Activated T-cell treated with anti-CD3 and anti-CD28 coated beads, Interleukin-2, amount 50 U/mL, for 1 hour (primary cell): ENCODE measurements around the gene CYFIP1.

Source experiments
- DNase-seq: peaks from one replicate; pipeline ENCODE4 v3.0.0-alpha.2; 2020

CYFIP1 gene

DNA sequence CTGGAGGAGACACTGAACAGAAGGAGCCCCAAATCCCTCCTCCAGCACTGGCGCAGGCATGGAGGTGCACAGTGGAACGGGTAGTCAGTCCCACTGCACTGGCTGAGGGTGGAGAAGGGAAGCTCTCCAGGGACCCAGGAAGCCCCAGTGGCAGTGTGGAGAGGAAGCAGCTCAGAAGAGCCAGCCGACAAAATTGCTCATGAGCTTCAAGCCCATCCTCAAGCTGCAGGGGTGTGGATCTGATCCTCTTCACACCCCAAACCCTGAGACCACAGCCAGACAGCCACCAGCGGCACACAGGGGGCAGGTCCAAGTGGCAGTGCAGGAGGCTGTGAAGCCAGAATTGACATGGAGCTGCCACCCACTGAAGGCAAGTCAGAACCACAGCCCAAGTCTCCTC is 32.1 kb downstream of the CYFIP1 start:
- DNase-seq = no peak

DNA sequence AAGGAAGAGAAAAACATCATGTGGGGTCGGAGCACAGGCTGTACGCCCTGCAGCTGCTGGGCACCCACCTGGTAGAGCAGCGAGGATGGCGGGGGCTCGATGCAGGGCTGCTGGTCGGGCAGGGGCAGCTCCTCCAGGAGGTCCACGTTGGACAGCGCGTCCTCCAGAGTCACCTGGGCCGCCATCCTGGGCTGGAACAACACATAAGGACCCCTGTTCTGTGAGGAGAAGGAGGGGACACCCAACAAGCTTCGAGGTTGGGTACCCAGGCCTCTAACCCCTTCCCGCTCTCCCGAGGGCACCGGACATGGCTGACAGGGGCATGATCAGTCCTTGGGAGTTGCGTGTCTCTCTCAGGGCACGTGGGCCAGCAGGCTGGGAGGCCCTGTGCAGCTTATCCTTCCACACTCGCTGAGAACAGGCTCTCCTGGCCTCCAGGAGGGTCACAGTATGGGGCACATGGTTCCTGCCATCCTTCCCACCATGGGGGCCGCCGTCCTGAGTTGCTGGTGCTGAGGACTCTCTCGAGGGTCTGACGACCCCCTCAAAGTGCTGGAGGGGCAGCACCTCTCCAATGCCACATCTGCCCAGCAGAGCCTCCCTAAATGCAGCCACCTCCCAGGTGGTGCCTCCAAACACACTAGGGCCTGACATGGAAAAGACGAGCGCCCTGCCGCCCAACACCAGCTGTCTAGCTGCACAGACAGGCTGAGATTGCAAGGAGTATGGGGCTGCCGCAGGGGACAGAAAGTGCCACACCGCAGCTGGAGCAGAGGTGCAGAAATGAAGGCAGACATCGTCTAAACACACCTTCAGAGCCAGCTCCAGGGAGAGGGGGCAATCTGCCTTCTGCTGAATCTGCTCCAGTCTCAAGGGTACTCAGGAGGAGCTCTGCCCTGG is 32.8 kb downstream of the CYFIP1 start:
- DNase-seq = no peak

- no peak for DNase-seq
Observed at GRCh38 chr15:22945071-22945470, 35.1 kb downstream of the CYFIP1 start.

- no peak for DNase-seq
Observed at GRCh38 chr15:22944651-22945050, 35.5 kb downstream of the CYFIP1 start.

GRCh38 chr15:22942877-22943276 is 37.3 kb downstream of the CYFIP1 start:
- no peak for DNase-seq

DNA sequence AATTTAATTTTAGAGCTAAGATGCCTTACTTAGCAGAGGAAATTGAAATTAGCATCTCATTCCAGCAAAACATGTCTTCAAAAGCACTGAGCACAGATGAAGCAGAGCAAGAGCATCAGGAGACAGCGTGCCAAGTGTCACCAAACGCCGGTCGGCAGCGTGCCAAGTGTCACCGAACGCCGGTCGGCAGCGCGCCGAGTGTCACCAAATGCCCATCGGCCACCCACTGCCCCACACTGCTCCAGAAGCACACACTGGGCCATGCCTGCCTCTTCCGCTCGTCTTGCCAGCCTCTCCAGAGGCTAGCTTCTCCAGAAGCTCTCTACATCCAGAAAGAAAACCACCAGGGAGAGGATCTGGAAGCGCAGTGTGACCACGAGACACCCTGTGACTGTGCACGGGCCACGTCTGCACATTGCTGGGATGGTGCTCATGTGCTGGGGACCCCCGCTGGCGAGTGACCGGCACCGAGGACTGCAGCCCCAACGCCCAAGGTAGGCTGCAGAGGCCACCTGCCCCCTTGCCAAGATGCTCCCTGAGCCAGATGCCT is 37.8 kb downstream of the CYFIP1 start:
- no peak for DNase-seq

DNA sequence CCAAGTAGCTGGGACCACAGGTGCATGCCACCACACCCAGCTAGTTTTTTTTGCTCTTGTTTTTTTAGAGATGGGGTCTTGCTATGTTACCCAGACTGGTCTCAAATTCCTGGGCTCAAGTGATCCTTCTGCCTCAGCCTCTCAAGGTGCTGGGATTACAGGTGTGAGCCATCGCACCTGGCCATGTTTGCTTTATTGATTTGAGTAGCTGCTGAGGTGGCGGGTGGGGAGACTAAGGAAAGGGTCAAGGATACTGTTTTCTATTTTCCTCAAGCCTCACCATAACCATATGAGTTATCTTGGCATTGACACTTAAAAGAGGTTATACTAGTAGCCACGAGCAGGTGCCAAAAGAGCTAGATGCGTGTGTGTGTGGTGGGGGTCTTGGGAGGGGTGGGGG is 39.0 kb downstream of the CYFIP1 start:
- DNase-seq = no peak

DNA sequence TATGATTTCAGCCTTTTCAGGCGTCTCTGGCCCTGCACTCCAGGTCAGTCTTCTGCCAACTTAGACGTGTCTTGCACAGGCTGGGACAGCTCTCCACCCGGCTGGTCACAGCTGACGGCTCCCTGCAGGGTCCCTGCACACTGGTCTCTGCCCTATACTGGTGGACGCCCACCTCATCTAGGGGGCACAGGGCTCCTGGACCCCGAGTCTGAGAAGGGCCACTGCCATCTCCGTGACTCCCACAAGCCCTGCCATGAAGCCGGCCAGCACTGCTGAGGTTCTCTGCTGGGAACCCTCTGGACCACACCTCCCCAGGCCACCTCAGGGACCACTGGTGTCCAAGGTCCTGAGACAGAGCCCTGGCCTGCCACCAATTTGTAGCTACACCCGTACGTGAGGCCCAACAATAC is 40.5 kb downstream of the CYFIP1 start:
- no peak for DNase-seq

DNA sequence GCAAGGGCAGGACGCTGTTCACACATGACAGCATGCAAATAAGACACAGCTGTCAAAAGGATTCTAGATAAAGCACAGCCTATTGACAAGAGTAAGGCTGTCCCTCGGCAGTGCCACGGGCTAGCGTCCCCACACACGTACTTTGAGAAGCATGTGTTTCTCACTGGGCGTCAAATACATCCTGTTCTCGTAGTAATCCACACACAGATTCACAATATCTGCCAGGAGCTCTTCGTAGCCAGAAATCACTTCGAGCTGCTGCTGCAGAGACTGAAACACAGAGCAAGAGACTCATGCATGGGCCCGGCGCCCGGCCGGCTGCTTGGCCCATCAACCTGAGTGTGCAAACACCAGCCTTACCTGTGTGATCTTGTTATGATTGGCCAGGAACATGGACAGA is 41.1 kb downstream of the CYFIP1 start:
- DNase-seq = no peak

GRCh38 chr15:22936577-22937472 is 43.3 kb downstream of the CYFIP1 start:
- no peak for DNase-seq

- DNase-seq = no peak
Observed at GRCh38 chr15:22933641-22934061, 46.5 kb downstream of the CYFIP1 start.

DNA sequence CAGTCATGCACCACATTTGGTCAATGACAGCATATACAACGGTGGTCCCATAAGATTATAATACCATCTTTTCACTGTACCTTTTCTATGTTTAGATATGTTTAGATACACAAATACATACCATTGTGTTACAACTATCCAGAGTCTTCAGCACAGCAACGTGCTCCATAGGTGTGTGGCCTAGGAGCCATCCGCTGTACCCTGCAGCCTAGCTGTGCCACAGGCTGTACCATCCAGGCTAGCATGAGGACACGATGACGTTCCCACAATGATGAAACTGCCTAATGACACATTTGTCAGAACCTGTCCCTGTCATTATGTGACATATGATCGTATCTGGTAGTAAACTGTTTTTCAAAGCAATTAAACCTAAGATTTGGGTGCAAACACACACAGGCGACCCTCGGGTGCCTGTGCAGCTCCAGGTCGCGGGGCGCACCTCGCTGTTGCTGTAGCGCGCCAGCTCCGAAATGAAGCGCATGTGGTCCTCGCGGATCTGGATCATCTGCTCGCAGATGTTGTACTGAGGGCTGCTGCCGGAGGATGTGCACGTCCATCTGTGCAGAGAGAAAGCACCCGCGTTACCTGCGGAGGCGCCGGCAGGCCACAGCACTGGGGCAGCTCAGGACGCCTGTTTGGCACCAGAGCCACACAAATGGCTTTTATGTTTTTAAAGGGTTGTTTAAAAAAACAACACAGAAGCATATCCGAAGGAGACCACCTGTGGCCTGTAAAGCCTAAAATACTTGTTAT is 48.2 kb downstream of the CYFIP1 start:
- DNase-seq = no peak

DNA sequence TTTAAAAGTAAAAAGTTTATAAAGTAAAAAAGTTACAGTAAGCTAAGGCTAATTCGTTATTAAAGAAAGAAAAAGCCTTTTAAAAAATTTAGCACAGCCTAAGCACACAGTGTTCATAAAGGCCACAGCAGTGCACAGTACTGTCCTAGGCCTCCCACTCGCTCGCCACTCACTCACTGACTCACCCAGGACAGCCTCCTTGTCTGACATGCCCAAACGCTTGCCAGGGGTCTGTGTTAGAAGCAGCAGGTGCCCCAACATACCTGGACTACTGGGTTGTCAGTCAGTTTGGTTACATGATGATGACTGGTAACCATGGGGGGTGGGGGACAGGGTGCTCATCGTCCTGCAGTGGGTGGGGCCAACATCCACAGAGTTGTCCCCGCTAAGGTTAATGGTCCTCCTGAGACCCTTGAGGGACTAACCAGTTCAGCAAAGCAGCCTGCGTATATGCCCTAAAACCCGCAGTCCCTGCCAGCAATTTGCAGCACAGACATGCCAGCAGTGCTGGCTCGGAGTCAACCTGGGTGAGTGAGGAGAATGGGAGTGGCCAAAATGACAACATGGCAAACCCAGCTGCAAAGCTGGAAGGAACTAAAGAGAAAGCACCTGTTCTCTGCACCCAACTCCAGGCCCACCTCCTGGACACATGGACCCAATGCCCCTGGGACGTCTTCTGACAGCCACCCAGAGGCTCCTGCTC is 49.2 kb downstream of the CYFIP1 start:
- no peak for DNase-seq

DNA sequence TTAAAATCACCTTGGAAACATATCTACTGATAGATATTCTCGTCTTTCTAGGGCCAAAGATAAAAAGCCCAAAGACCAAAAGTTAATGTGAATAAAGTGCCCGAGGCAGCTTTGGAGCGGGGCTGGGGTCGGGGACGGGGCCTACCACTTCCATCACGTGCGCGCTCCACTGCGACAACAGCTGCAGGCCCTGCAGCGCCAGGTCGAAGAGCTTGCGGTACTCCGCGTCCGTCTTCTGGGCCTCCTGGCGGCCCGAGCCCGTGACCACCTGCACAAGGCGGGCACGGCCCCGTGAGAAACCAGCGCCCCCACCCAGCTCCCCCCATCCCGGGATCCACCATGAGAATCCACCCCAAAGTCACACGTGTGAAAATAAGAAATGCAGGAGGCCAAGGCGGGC is 52.4 kb downstream of the CYFIP1 start:
- no peak for DNase-seq

DNA sequence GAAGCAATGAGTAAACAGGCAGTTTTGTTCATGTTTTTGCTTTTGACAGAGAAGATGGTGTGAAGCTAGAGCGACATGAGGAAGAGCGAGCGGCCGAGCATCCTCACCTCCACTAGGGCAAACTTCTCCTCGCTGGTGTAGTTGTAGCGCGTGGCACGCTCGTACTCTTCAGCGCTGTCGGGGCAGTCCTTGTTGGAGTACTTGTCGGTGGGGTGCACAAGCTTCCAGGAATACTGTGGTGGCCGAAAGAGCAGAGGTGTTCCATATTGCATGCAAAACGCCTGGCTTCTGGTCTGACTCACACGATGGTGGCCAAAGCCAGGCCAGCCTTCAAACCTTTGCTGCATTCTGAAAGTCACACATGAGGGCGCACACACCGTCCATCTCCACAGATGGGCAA is 54.3 kb downstream of the CYFIP1 start:
- DNase-seq = no peak

DNA sequence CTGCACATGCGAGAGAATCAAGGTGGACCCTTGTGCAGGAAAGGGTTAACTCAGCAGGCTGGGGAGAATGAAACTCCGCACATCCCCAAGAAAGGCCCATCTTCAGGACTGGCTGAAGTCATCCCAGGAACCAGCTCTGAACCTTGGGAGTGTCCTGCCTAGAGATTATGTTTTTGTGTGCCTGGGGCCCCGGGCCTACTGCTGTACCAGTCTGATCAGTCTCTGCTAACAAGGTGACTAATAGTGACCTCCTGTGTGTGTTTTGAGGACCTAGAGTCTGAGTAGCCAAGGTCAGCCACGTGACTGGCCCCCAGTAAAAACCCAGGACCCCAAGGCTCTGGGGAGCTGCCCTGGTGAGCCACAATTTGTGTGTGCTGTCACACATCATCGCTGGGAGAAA is 58.2 kb downstream of the CYFIP1 start:
- no peak for DNase-seq

- no peak for DNase-seq
Observed at GRCh38 chr15:22919171-22919570, 61.0 kb downstream of the CYFIP1 start.

- DNase-seq = no peak
Observed at GRCh38 chr15:22918596-22919140, 61.5 kb downstream of the CYFIP1 start.

GRCh38 chr15:22918056-22918455 is 62.1 kb downstream of the CYFIP1 start:
- no peak for DNase-seq

GRCh38 chr15:22917556-22917955 is 62.6 kb downstream of the CYFIP1 start:
- DNase-seq = no peak

GRCh38 chr15:22916606-22917350 is 63.4 kb downstream of the CYFIP1 start:
- no peak for DNase-seq
